ENCODE results near the gene HOXD13. TPM values are rescaled to one million over a fixed set of nuclear protein-coding genes. Genes with fewer than 3 reads are reported as not detected.

The HOXD13 gene
- total RNA-seq, 6 experiments from 2014 or later: 1.2 to 1.7 (median 1.5) TPM

GRCh38 chr2:176112375-176113302 lies 20.1 kb downstream of the HOXD13 start:
- H3K27ac Mint-ChIP-seq: no peak overlapping the region
- H3K36me3 Mint-ChIP-seq (ENCODE audit: low read depth): peaks cover 13% of the 10 kb centered on the region
- no peak overlapping the region for H3K4me3 Mint-ChIP-seq
- peaks cover 8% of the 10 kb centered on the region for H3K4me1 Mint-ChIP-seq (ENCODE audit: low read depth)
- no peaks in the 10 kb centered on the region; the same call in none of the 2 replicates for H3K27me3 Mint-ChIP-seq (ENCODE audit: insufficient read depth)
- no peak for TF ChIP-seq CTCF (IDR thresholded peaks at IDR 0.05)
- no peak for DNase-seq
- H3K9me3 Mint-ChIP-seq: no peaks in the 10 kb centered on the region

GRCh38 chr2:176114120-176114929 lies 21.8 kb downstream of the HOXD13 start:
- H3K4me1 Mint-ChIP-seq (ENCODE audit: low read depth): peaks cover 5% of the 10 kb centered on the region
- no peak for DNase-seq
- H3K36me3 Mint-ChIP-seq (ENCODE audit: low read depth): peaks cover 25% of the 10 kb centered on the region
- no peak overlapping the region for H3K4me3 Mint-ChIP-seq
- H3K27ac Mint-ChIP-seq: no peak overlapping the region
- TF ChIP-seq CTCF (IDR thresholded peaks at IDR 0.05): no peak
- no peaks in the 10 kb centered on the region for H3K9me3 Mint-ChIP-seq
- no peaks in the 10 kb centered on the region; the same call in none of the 2 replicates for H3K27me3 Mint-ChIP-seq (ENCODE audit: insufficient read depth)

- Mint-ChIP-seq H3K4me3 (no peak overlapping the region), H3K27me3 (ENCODE audit: insufficient read depth) (no peaks in the 10 kb centered on the region; the same call in none of the 2 replicates), H3K27ac (no peak overlapping the region), H3K36me3 (ENCODE audit: low read depth) (peaks cover 22% of the 10 kb centered on the region), H3K9me3 (no peaks in the 10 kb centered on the region), H3K4me1 (ENCODE audit: low read depth) (no peaks in the 10 kb centered on the region)
- no peak for TF ChIP-seq CTCF (IDR thresholded peaks at IDR 0.05)
- no peak for DNase-seq
These were observed 22.6 kb downstream of the HOXD13 start for GRCh38 chr2:176114930-176115625.

- DNase-seq: no peak
- Mint-ChIP-seq H3K27me3 (ENCODE audit: insufficient read depth) (peaks cover 3% of the 10 kb centered on the region), H3K9me3 (no peaks in the 10 kb centered on the region), H3K27ac (no peak within 1 kb of the TSS), H3K4me1 (ENCODE audit: low read depth) (no peaks in the 10 kb centered on the region), H3K36me3 (ENCODE audit: low read depth) (peaks cover 22% of the 10 kb centered on the region), H3K4me3 (no peak within 1 kb of the TSS)
- no peak for TF ChIP-seq CTCF (IDR thresholded peaks at IDR 0.05)
These were observed 23.6 kb downstream of the HOXD13 start, which contains the start of gene HOXD10 for GRCh38 chr2:176115883-176116813. Gene HOXD10, plus strand, starts transcription at chr2:176116778. Its CDS starts 56 bp downstream, at chr2:176116834.
